ENCODE data around the gene RDH13. TPM values are rescaled to one million over a fixed set of nuclear protein-coding genes. Genes with fewer than 3 reads are reported as not detected.

RDH13 gene
- total RNA-seq, 1 experiment from 2014 or later = 31.1 TPM

DNA sequence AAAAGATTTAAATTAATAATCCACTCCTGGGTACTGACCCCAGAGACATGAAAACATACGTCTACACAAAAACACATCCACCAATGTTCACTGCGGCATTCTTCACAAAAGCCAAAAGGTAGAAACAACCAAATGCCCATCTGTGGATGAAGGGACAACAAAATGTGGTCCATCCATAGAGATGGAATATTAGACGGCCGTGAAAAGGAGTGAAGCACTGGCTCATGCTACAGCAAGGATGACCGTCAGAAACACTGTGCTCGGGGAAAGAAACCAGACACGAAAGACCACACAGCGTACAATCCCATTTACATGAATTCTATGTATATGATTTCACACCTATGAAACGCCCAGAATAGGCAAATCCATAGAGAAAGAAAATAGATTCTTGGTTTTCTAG, 6.1 kb downstream of the RDH13 start:
- H3K36me3 ChIP-seq (ENCODE audit: control insufficient read depth in 1 of 2, insufficient read depth in 2 of 2, low read length in 2 of 2) = peaks cover 33 to 37% of the 10 kb centered on the region in 2 experiments
- H3K4me3 ChIP-seq (replicated peaks in 1 of 2; ENCODE audit: low read depth in 1 of 2, low read length in 2 of 2) = no peak overlapping the region
- H2AFZ ChIP-seq (ENCODE audit: low read depth, low read length, poor library complexity, severe bottlenecking) = no peak overlapping the region
- RAD21 ChIA-PET (ENCODE audit: low non-redundant PET in 1 of 2, low total read pairs in 2 of 2, uncharacterized antibody in 2 of 2, unreplicated experiment in 2 of 2) = no interaction called here
- H3K27me3 ChIP-seq (ENCODE audit: insufficient read depth, low read length) = no peaks in the 10 kb centered on the region
- ATAC-seq (no peak), DNase-seq (ENCODE audit: low read depth, low spot score) (no peak)
- CTCF ChIA-PET = no interaction called here
- H3K27ac ChIP-seq (ENCODE audit: low read depth, low read length) = no peak overlapping the region
- TF ChIP-seq FOSL1 (IDR thresholded peaks at IDR 0.05; ENCODE audit: low read depth) (no peak), POLR2AphosphoS5 (IDR thresholded peaks at IDR 0.05; ENCODE audit: low read depth, low read length) (peak; percentile 5; the same call in 1 of the 2 replicates), POLR2A (IDR thresholded peaks at IDR 0.05; ENCODE audit: borderline replicate concordance, extremely low read depth, insufficient read depth, insufficient read length) (no peak), TCF7L2 (IDR thresholded peaks at IDR 0.05; ENCODE audit: borderline replicate concordance, extremely low read depth, insufficient read depth, insufficient read length) (no peak)
- H3K79me2 ChIP-seq (ENCODE audit: insufficient read depth, low read length) = peaks cover 73% of the 10 kb centered on the region
- H3K9me2 ChIP-seq (ENCODE audit: insufficient read depth) = no peaks in the 10 kb centered on the region
- H3K9ac ChIP-seq (ENCODE audit: low read length) = no peak overlapping the region
- no peak overlapping the region for H3K4me2 ChIP-seq (ENCODE audit: low read length)
- no peaks in the 10 kb centered on the region for H4K20me1 ChIP-seq (ENCODE audit: insufficient read depth)
- POLR2A ChIA-PET = no interaction called here
- intact Hi-C loops (cut with micrococcal nuclease) = no loop called here
- H3K4me1 ChIP-seq (ENCODE audit: control insufficient read depth in 1 of 2, insufficient read depth in 2 of 2, low read length in 2 of 2) = peaks cover 4 to 7% of the 10 kb centered on the region in 2 experiments; a peak in 2 of 4 replicates
- no peaks in the 10 kb centered on the region for H3K9me3 ChIP-seq (ENCODE audit: control insufficient read depth in 1 of 2, insufficient read depth in 1 of 2, low read depth in 1 of 2, low read length in 2 of 2)
- BruUV-seq (replicated peaks) = no TSS peak

- Histone ChIP-seq H3K4me2 (ENCODE audit: low read length) (no peak overlapping the region), H3K4me1 (ENCODE audit: control insufficient read depth in 1 of 2, insufficient read depth in 2 of 2, low read length in 2 of 2) (no peaks in the 10 kb centered on the region), H3K4me3 (replicated peaks in 1 of 2; ENCODE audit: low read depth in 1 of 2, low read length in 2 of 2) (no peak overlapping the region), H3K9me2 (ENCODE audit: insufficient read depth) (no peaks in the 10 kb centered on the region), H3K27me3 (ENCODE audit: insufficient read depth, low read length) (no peaks in the 10 kb centered on the region), H3K36me3 (ENCODE audit: control insufficient read depth in 1 of 2, insufficient read depth in 2 of 2, low read length in 2 of 2) (peaks cover 33 to 43% of the 10 kb centered on the region in 2 experiments), H3K27ac (ENCODE audit: low read depth, low read length) (no peak overlapping the region), H3K9ac (ENCODE audit: low read length) (no peak overlapping the region), H4K20me1 (ENCODE audit: insufficient read depth) (no peaks in the 10 kb centered on the region), H3K79me2 (ENCODE audit: insufficient read depth, low read length) (peaks cover 63% of the 10 kb centered on the region), H2AFZ (ENCODE audit: low read depth, low read length, poor library complexity, severe bottlenecking) (no peak overlapping the region), H3K9me3 (ENCODE audit: control insufficient read depth in 1 of 2, insufficient read depth in 1 of 2, low read depth in 1 of 2, low read length in 2 of 2) (no peaks in the 10 kb centered on the region)
- intact Hi-C loops (cut with micrococcal nuclease) = no loop called here
- DNase-seq (ENCODE audit: low read depth, low spot score) = no peak
- ChIA-PET CTCF (no interaction called here), RAD21 (ENCODE audit: low non-redundant PET in 1 of 2, low total read pairs in 2 of 2, uncharacterized antibody in 2 of 2, unreplicated experiment in 2 of 2) (no interaction called here), POLR2A (no interaction called here)
- TF ChIP-seq CEBPB (IDR thresholded peaks at IDR 0.05; ENCODE audit: low read depth) = no peak
- TF ChIP-seq, protein P1, sequence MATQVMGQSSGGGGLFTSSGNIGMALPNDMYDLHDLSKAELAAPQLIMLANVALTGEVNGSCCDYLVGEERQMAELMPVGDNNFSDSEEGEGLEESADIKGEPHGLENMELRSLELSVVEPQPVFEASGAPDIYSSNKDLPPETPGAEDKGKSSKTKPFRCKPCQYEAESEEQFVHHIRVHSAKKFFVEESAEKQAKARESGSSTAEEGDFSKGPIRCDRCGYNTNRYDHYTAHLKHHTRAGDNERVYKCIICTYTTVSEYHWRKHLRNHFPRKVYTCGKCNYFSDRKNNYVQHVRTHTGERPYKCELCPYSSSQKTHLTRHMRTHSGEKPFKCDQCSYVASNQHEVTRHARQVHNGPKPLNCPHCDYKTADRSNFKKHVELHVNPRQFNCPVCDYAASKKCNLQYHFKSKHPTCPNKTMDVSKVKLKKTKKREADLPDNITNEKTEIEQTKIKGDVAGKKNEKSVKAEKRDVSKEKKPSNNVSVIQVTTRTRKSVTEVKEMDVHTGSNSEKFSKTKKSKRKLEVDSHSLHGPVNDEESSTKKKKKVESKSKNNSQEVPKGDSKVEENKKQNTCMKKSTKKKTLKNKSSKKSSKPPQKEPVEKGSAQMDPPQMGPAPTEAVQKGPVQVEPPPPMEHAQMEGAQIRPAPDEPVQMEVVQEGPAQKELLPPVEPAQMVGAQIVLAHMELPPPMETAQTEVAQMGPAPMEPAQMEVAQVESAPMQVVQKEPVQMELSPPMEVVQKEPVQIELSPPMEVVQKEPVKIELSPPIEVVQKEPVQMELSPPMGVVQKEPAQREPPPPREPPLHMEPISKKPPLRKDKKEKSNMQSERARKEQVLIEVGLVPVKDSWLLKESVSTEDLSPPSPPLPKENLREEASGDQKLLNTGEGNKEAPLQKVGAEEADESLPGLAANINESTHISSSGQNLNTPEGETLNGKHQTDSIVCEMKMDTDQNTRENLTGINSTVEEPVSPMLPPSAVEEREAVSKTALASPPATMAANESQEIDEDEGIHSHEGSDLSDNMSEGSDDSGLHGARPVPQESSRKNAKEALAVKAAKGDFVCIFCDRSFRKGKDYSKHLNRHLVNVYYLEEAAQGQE (IDR thresholded peaks at IDR 0.05; ENCODE audit: low read depth) = no peak
- TF ChIP-seq, protein P2, sequence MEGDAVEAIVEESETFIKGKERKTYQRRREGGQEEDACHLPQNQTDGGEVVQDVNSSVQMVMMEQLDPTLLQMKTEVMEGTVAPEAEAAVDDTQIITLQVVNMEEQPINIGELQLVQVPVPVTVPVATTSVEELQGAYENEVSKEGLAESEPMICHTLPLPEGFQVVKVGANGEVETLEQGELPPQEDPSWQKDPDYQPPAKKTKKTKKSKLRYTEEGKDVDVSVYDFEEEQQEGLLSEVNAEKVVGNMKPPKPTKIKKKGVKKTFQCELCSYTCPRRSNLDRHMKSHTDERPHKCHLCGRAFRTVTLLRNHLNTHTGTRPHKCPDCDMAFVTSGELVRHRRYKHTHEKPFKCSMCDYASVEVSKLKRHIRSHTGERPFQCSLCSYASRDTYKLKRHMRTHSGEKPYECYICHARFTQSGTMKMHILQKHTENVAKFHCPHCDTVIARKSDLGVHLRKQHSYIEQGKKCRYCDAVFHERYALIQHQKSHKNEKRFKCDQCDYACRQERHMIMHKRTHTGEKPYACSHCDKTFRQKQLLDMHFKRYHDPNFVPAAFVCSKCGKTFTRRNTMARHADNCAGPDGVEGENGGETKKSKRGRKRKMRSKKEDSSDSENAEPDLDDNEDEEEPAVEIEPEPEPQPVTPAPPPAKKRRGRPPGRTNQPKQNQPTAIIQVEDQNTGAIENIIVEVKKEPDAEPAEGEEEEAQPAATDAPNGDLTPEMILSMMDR (IDR thresholded peaks at IDR 0.05 in 2 of 3, conservative IDR thresholded peaks at IDR 0.05 in 1 of 3; ENCODE audit: borderline replicate concordance in 1 of 3, insufficient read depth in 1 of 3, low read depth in 2 of 3, low read length in 2 of 3) = no peak
- TF ChIP-seq SRF (IDR thresholded peaks at IDR 0.05; ENCODE audit: low read depth) = no peak
- TF ChIP-seq EZH2phosphoT487 (IDR thresholded peaks at IDR 0.05; ENCODE audit: borderline replicate concordance) = no peak
- no peak for TF ChIP-seq FOSL1 (IDR thresholded peaks at IDR 0.05; ENCODE audit: low read depth)
- TF ChIP-seq POLR2A (IDR thresholded peaks at IDR 0.05; ENCODE audit: borderline replicate concordance, extremely low read depth, insufficient read depth, insufficient read length) = no peak
- TF ChIP-seq ZFX (IDR thresholded peaks at IDR 0.05) = no peak
- TF ChIP-seq, protein P3, sequence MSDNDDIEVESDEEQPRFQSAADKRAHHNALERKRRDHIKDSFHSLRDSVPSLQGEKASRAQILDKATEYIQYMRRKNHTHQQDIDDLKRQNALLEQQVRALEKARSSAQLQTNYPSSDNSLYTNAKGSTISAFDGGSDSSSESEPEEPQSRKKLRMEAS (IDR thresholded peaks at IDR 0.05) = no peak
- no TSS peak for BruUV-seq (replicated peaks)
- no peak for ATAC-seq
Measured at GRCh38 chr19:55053735-55054134, 9.2 kb downstream of the RDH13 start.

Measured in HCT116 (cell line).